ENCODE measurements around the gene ZNF22. TPM values are rescaled to one million over a fixed set of nuclear protein-coding genes. Genes with fewer than 3 reads are reported as not detected.

ZNF22 gene
- polyA plus RNA-seq, 1 experiment: 23.4 TPM

- no peak for TF ChIP-seq CTCF (IDR thresholded peaks at IDR 0.05; ENCODE audit: low read depth, low read length)
- CTCF ChIA-PET: no interaction called here
Observed at GRCh38 chr10:45035673-45036072, 35.0 kb downstream of the ZNF22 start.

DNA sequence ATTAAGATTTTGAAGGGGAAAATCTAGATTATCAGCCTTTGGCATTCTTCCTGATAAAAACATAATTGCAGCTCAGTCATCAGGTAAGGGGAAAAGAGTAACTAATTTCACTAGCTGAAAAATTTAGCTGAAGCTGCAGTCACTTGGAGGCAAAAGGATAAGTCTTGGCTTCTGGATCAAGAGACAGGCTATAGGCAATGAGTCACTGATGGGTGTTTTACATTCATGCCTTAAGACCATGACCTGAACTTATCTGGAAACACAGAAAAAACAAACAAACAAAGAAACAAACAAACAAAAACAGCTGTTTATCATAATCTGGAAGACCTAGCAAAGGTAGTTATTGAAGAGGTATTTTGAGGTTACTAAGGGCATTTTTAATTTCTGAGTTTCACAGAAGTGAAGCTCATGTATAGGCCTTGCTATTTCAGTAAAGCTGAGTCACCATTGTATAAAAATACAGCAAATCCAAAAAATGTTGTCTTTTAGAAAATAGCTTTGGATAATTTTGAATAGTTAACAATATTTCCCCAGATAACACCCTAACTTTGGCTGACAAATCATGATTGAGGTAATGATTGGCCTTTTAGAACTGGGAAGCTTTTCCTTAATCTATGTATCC is 40.3 kb downstream of the ZNF22 start:
- H3K27ac ChIP-seq (ENCODE audit: low read depth, low read length): no peak overlapping the region
- DNase-seq (ENCODE audit: low read depth, low spot score): no peak
- ChIA-PET POLR2A (no interaction called here), CTCF (no interaction called here)
- no peaks in the 10 kb centered on the region for H3K27me3 ChIP-seq (ENCODE audit: control insufficient read depth, insufficient read depth, low read length)
- no peak overlapping the region for H3K4me3 ChIP-seq (ENCODE audit: low read depth, low read length)
- no peaks in the 10 kb centered on the region for H3K9me3 ChIP-seq (ENCODE audit: control insufficient read depth, insufficient read depth, low read length)
- no peak for TF ChIP-seq CTCF (IDR thresholded peaks at IDR 0.05; ENCODE audit: low read depth, low read length)

More at GRCh38 chr10:45035673-45036072, 35.0 kb downstream of the ZNF22 start:
- Histone ChIP-seq H3K4me3 (ENCODE audit: low read depth, low read length) (no peak overlapping the region), H3K9me3 (ENCODE audit: control insufficient read depth, insufficient read depth, low read length) (no peaks in the 10 kb centered on the region), H3K27ac (ENCODE audit: low read depth, low read length) (no peak overlapping the region), H3K27me3 (ENCODE audit: control insufficient read depth, insufficient read depth, low read length) (no peaks in the 10 kb centered on the region)
- no peak for DNase-seq (ENCODE audit: low read depth, low spot score)
- POLR2A ChIA-PET: no interaction called here

DNA sequence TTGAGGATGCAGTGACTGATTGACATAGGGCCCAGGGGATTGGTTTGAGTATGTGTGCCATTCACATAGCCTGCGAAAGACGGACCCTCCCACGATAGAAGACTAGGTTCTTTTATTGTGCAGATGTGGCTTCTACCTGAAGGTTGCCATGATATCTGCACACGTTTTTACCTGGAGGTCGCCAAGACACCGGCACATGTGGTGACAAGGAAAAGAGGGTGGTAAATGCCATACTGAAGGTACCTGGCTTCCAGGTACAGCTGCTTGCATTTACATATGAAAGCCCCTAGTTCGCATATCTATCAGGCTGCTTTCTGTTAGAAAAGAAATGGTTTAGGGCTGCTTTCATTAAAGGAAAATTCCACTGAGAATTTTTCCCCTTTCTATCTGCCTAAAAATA is 43.6 kb downstream of the ZNF22 start:
- no peaks in the 10 kb centered on the region for H3K27me3 ChIP-seq (ENCODE audit: control insufficient read depth, insufficient read depth, low read length)
- no peak for DNase-seq (ENCODE audit: low read depth, low spot score)
- no peak overlapping the region for H3K4me3 ChIP-seq (ENCODE audit: low read depth, low read length)
- no peaks in the 10 kb centered on the region for H3K9me3 ChIP-seq (ENCODE audit: control insufficient read depth, insufficient read depth, low read length)
- ChIA-PET CTCF (no interaction called here), POLR2A (no interaction called here)
- H3K27ac ChIP-seq (ENCODE audit: low read depth, low read length): no peak overlapping the region
- TF ChIP-seq CTCF (IDR thresholded peaks at IDR 0.05; ENCODE audit: low read depth, low read length): no peak

DNA sequence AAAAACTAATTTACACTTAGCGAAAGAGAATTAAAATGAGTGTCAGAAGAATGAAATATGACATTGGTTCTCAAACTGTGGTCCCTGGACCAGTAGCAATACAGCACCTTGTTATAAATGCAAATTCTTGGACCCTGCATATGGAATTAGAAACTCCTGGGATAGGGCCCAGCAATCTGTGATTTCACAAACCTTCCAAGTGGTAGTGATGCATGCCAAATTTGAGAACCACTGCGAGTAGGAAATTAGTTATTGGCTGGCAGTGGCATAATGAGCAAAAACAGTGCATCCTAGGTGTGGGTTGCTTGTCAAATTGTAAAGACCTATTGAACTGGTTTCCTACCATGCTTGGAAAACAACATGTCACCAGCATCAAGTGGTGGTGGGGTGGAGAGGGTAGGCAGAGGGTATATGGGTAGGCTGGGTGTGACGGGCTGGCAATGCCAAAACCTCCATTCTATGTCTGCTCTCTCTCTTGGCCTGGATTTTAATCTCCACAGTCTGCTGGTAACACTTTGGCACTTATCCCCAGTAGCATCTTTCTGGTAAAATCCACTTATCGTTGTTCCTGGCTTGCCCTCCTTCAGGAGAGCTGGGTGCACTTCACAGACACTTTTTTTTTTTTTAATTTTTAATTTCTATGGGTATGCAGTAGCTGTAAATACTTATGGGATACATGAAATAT is 50.0 kb downstream of the ZNF22 start:
- no peak overlapping the region for H3K27ac ChIP-seq (ENCODE audit: low read depth, low read length)
- ChIA-PET CTCF (no interaction called here), POLR2A (no interaction called here)
- no peak overlapping the region for H3K4me3 ChIP-seq (ENCODE audit: low read depth, low read length)
- TF ChIP-seq CTCF (IDR thresholded peaks at IDR 0.05; ENCODE audit: low read depth, low read length): no peak
- DNase-seq (ENCODE audit: low read depth, low spot score): no peak
- no peaks in the 10 kb centered on the region for H3K9me3 ChIP-seq (ENCODE audit: control insufficient read depth, insufficient read depth, low read length)
- peaks cover 7% of the 10 kb centered on the region for H3K27me3 ChIP-seq (ENCODE audit: control insufficient read depth, insufficient read depth, low read length)

DNA sequence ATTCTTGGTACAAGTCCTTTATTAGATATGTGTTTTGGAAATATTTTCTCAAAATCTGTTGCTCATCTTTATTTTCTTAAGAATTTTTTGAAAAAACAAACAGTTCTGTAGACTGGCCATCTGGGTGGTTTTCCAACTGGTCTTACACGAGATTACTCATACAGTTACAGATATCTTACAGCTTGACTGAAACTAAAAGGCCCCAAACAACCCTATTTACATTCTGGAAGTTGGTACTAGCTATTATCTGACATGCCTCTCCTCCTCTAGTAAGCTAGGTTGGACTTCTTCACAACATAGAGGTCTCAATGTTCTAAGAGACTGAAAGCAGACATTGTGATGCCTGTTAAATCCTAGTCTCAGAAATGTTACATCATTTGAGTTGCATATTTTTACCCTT is 52.0 kb downstream of the ZNF22 start:
- ChIA-PET CTCF (no interaction called here), POLR2A (no interaction called here)
- no peak for TF ChIP-seq CTCF (IDR thresholded peaks at IDR 0.05; ENCODE audit: low read depth, low read length)
- H3K27ac ChIP-seq (ENCODE audit: low read depth, low read length): no peak overlapping the region
- peaks cover 7% of the 10 kb centered on the region for H3K27me3 ChIP-seq (ENCODE audit: control insufficient read depth, insufficient read depth, low read length)
- no peak overlapping the region for H3K4me3 ChIP-seq (ENCODE audit: low read depth, low read length)
- DNase-seq (ENCODE audit: low read depth, low spot score): no peak
- no peaks in the 10 kb centered on the region for H3K9me3 ChIP-seq (ENCODE audit: control insufficient read depth, insufficient read depth, low read length)

All from AG04450 (cell line).